Neural progenitor cell (in vitro differentiated cells): ENCODE results near the gene RETSAT.

Experiments
- EZH2 ChIP-seq: fragments of 200-600 bp; sonication (generic); IDR thresholded peaks from 2 replicates; pipeline ENCODE4 v1.6.1; 2017; ENCODE audit warnings: antibody characterized with exemption, mild to moderate bottlenecking, moderate library complexity
- EZH2phosphoT487 ChIP-seq: fragments of 200-600 bp; sonication (generic); IDR thresholded peaks from 2 replicates; pipeline ENCODE4 v1.6.1; 2017; ENCODE audit warnings: antibody characterized with exemption
- TF ChIP-seq, protein P1 (sequence below): fragments of 200-600 bp; sonication (generic); IDR thresholded peaks from 2 replicates; pipeline ENCODE4 v1.5.1; 2017; ENCODE audit warnings: antibody characterized with exemption, mild to moderate bottlenecking

DNA sequence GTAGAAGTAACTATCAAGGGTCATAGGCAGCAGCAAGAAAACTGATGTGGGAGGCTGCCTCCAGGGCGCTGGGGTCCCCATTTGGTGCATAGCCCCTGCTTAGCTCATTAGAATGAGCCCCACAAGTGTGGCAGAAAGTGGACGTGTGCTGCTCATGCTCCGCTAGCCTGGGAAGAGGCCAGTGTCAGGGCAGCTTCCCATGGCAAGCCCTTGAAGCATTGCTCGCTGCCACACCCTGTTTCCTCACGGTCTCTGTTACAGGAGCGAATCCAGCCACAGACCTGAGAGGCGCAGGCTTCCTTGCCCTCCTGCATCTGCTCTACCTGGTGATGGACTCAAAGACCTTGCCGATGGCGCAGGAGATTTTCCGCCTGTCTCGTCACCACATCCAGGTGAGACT is 22.8 kb upstream of the RETSAT start:
- TF ChIP-seq, protein P1, sequence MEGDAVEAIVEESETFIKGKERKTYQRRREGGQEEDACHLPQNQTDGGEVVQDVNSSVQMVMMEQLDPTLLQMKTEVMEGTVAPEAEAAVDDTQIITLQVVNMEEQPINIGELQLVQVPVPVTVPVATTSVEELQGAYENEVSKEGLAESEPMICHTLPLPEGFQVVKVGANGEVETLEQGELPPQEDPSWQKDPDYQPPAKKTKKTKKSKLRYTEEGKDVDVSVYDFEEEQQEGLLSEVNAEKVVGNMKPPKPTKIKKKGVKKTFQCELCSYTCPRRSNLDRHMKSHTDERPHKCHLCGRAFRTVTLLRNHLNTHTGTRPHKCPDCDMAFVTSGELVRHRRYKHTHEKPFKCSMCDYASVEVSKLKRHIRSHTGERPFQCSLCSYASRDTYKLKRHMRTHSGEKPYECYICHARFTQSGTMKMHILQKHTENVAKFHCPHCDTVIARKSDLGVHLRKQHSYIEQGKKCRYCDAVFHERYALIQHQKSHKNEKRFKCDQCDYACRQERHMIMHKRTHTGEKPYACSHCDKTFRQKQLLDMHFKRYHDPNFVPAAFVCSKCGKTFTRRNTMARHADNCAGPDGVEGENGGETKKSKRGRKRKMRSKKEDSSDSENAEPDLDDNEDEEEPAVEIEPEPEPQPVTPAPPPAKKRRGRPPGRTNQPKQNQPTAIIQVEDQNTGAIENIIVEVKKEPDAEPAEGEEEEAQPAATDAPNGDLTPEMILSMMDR = no peak
- TF ChIP-seq EZH2 (no peak), EZH2phosphoT487 (no peak)
